Fibroblast of lung (primary cell): Measurements from ENCODE around the gene DZIP1L. TPM values are rescaled to one million over a fixed set of nuclear protein-coding genes. Genes with fewer than 3 reads are reported as not detected.

Source experiments
- DNase-seq, 2 donors: peaks; one replicate each; pipeline versions ENCODE4 v3.0.0 to v3.0.0-alpha.2; 2010; ENCODE audit warnings: low read depth in 2 of 2
- H2AFZ ChIP-seq: 2 replicates; pipeline ENCODE4 v1.5.1; 2012; ENCODE audit warnings: low read length, control low read depth, inconsistent platforms
- H3K27ac ChIP-seq: 2 replicates; pipeline ENCODE4 v1.5.1; 2011; ENCODE audit warnings: low read length, control low read depth; ENCODE audit not compliant: insufficient read depth
- H3K27me3 ChIP-seq: 2 replicates; pipeline ENCODE4 v1.5.1; 2011; ENCODE audit warnings: mild to moderate bottlenecking, low read length; ENCODE audit not compliant: control insufficient read depth, insufficient read depth
- H3K36me3 ChIP-seq: 2 replicates; pipeline ENCODE4 v1.5.1; 2011; ENCODE audit warnings: low read length; ENCODE audit not compliant: control insufficient read depth, insufficient read depth
- H3K4me1 ChIP-seq: 2 replicates; pipeline ENCODE4 v1.5.1; 2011; ENCODE audit warnings: low read length; ENCODE audit not compliant: control insufficient read depth, insufficient read depth; ENCODE audit errors: extremely low read depth
- H3K4me2 ChIP-seq: 2 replicates; pipeline ENCODE4 v1.5.1; 2011; ENCODE audit warnings: low read length, control low read depth; ENCODE audit not compliant: insufficient read depth; ENCODE audit errors: extremely low read depth
- H3K4me3 ChIP-seq, 4 experiments: fragments of 200-600 bp in 1 of 4; sonication (generic) in 1 of 4; replicated peaks in 1 of 4; 2 replicates each; pipeline ENCODE4 v1.5.1; 2011 to 2016; ENCODE audit warnings: low read length in 4 of 4, low read depth in 3 of 4, mild to moderate bottlenecking in 3 of 4, control low read depth in 2 of 4, inconsistent platforms in 1 of 4, mixed read lengths in 1 of 4; ENCODE audit not compliant: insufficient read depth in 1 of 4; ENCODE audit errors: control extremely low read depth in 1 of 4
- H3K79me2 ChIP-seq: 2 replicates; pipeline ENCODE4 v1.5.1; 2012; ENCODE audit warnings: mild to moderate bottlenecking, low read length, inconsistent platforms; ENCODE audit not compliant: control insufficient read depth, insufficient read depth
- H3K9ac ChIP-seq: 2 replicates; pipeline ENCODE4 v1.5.1; 2011; ENCODE audit warnings: mild to moderate bottlenecking, low read length, control low read depth; ENCODE audit not compliant: insufficient read depth
- H3K9me3 ChIP-seq: 2 replicates; pipeline ENCODE4 v1.5.1; 2012; ENCODE audit warnings: low read depth, low read length; ENCODE audit not compliant: control insufficient read depth, insufficient read depth
- H4K20me1 ChIP-seq: 2 replicates; pipeline ENCODE4 v1.5.1; 2011; ENCODE audit warnings: low read length; ENCODE audit not compliant: control insufficient read depth, insufficient read depth; ENCODE audit errors: extremely low read depth
- EZH2 ChIP-seq: IDR thresholded peaks from 2 replicates; pipeline ENCODE4 v1.5.1; 2012; ENCODE audit warnings: low read length, control low read depth, mild to moderate bottlenecking; ENCODE audit errors: missing control alignments
- polyA plus RNA-seq, 2 donors: library from polyadenylated mRNA; depleted of rRNA in 1 of 2; stranded (reverse) in 1 of 2; unstranded in 1 of 2; fragments of >200 nt; gene quantifications; 2 replicates each; pipeline ENCODE4 v1.2.1, GENCODE V29; 2011 to 2012; ENCODE audit warnings: missing spikeins in 1 of 2
- total RNA-seq: library from RNA; depleted of rRNA; stranded (reverse); fragments of >200 nt; gene quantifications from 2 replicates; pipeline ENCODE4 v1.2.1, GENCODE V29; 2014
- TF ChIP-seq, protein P1 (sequence below), 2 donors: IDR thresholded peaks in 1 of 2; conservative IDR thresholded peaks in 1 of 2; 1 replicate in 1 of 2; 2 replicates in 1 of 2; pipeline ENCODE4 v1.5.1; 2011 to 2012; ENCODE audit warnings: low read length in 2 of 2, control low read depth in 1 of 2, inconsistent platforms in 1 of 2, low read depth in 1 of 2, mild to moderate bottlenecking in 1 of 2

Gene DZIP1L
- total and polyA plus RNA-seq, 2 donors (not counting 1 experiment from before 2014, with no cell fraction given) = 8.9 to 22.6 TPM

DNA sequence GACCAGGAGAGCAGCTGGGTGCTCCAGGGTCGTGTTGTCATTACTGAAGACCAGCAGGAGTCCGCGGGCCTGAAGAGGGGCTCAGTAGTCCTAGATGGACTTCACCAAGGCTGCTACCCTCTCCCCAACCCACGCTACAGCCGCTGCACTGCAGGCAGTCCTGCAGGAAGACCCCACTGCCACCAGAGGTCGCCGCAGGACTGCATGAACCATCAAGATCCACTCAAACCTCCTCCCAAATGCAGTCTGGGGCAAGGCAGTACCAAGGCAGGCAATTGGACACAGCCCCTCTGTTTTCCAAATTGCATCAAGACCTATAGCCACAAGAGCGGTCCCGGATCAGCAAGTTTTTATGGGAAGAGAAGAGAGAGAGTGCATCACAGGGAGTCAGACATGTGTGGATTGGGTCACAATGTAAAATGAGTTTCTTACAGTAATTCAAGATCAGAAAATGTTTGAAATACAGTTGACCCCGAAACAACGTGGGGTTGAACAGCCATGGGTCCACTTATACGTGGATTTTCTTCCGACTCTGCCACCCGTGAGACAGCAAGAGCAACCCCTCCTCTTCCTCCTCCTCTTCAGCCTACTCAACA, 46.7 kb downstream of the DZIP1L start:
- no peaks in the 10 kb centered on the region for H3K79me2 ChIP-seq
- no peaks in the 10 kb centered on the region for H3K9me3 ChIP-seq
- H3K9ac ChIP-seq = no peak overlapping the region
- peak; percentile 64 to 87 for DNase-seq
- peaks cover 8% of the 10 kb centered on the region for H3K36me3 ChIP-seq
- H3K27ac ChIP-seq = no peak overlapping the region
- H4K20me1 ChIP-seq = no peaks in the 10 kb centered on the region
- H2AFZ ChIP-seq = no peak overlapping the region
- no peak overlapping the region for H3K4me3 ChIP-seq
- no peak for TF ChIP-seq EZH2
- TF ChIP-seq, protein P1, sequence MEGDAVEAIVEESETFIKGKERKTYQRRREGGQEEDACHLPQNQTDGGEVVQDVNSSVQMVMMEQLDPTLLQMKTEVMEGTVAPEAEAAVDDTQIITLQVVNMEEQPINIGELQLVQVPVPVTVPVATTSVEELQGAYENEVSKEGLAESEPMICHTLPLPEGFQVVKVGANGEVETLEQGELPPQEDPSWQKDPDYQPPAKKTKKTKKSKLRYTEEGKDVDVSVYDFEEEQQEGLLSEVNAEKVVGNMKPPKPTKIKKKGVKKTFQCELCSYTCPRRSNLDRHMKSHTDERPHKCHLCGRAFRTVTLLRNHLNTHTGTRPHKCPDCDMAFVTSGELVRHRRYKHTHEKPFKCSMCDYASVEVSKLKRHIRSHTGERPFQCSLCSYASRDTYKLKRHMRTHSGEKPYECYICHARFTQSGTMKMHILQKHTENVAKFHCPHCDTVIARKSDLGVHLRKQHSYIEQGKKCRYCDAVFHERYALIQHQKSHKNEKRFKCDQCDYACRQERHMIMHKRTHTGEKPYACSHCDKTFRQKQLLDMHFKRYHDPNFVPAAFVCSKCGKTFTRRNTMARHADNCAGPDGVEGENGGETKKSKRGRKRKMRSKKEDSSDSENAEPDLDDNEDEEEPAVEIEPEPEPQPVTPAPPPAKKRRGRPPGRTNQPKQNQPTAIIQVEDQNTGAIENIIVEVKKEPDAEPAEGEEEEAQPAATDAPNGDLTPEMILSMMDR (conservative IDR thresholded peaks at IDR 0.05 in 1 of 2, IDR thresholded peaks at IDR 0.05 in 1 of 2; ENCODE audit: low read depth in 1 of 2, low read length in 2 of 2) = peak; percentile 98 to 100
- no peaks in the 10 kb centered on the region for H3K4me1 ChIP-seq
- H3K27me3 ChIP-seq = no peaks in the 10 kb centered on the region
- H3K4me2 ChIP-seq = no peak overlapping the region

DNA sequence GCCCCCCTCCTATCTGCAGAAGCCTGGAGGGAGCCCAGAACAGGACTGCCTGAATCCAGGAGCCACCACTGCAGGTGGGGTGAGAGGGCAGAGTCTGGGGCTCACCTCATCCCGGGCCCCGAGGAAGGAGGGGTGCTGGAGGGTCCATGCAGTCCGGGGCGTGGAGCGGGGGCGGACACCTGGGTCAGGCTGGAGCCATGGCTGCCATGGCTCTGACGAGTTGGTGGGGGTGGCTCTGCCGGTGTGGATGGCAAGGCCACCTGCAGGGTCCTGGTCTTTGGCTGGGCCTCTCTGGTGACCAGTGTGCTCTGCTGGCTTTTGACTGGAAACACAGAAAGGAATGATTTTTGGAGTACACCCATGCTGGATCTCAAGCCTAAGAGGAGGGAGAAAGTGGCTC, 47.4 kb downstream of the DZIP1L start:
- no peak overlapping the region for H2AFZ ChIP-seq
- H3K36me3 ChIP-seq = peaks cover 8% of the 10 kb centered on the region
- no peaks in the 10 kb centered on the region for H4K20me1 ChIP-seq
- H3K4me3 ChIP-seq = no peak overlapping the region
- TF ChIP-seq, protein P1 (conservative IDR thresholded peaks at IDR 0.05 in 1 of 2, IDR thresholded peaks at IDR 0.05 in 1 of 2; ENCODE audit: low read depth in 1 of 2, low read length in 2 of 2) = no peak
- no peak for TF ChIP-seq EZH2
- no peaks in the 10 kb centered on the region for H3K79me2 ChIP-seq
- H3K9me3 ChIP-seq = no peaks in the 10 kb centered on the region
- H3K27me3 ChIP-seq = no peaks in the 10 kb centered on the region
- H3K4me2 ChIP-seq = no peak overlapping the region
- no peak overlapping the region for H3K9ac ChIP-seq
- H3K27ac ChIP-seq = no peak overlapping the region
- no peak for DNase-seq
- H3K4me1 ChIP-seq = no peaks in the 10 kb centered on the region

DNA sequence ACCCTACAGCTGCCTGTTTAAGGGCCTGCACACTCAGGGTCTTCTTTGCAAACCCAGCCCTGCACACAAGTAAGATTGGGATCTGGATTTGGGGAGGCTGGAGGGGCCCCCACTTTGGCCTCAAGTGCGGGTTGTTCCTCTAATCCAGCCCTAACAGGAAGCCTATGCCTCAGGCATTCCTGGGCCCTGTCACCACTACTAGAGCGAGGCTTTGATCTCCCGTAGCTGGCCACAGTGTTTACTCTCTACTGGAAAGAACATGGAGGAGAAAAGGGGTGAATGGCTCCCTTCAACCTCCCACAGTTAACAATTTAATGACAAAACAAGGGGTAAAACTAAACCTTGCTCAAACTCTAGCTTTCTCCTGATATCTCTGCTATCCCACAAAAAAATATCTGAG, 48.4 kb downstream of the DZIP1L start:
- peaks cover 8% of the 10 kb centered on the region for H3K36me3 ChIP-seq
- H3K4me2 ChIP-seq = no peak overlapping the region
- TF ChIP-seq, protein P1 (conservative IDR thresholded peaks at IDR 0.05 in 1 of 2, IDR thresholded peaks at IDR 0.05 in 1 of 2; ENCODE audit: low read depth in 1 of 2, low read length in 2 of 2) = no peak
- TF ChIP-seq EZH2 = no peak

More for the DNA sequence above, 48.4 kb downstream of the DZIP1L start:
- Histone ChIP-seq H3K9ac (no peak overlapping the region), H4K20me1 (no peaks in the 10 kb centered on the region), H3K4me3 (no peak overlapping the region), H3K27ac (no peak overlapping the region), H3K9me3 (no peaks in the 10 kb centered on the region), H2AFZ (no peak overlapping the region), H3K27me3 (no peaks in the 10 kb centered on the region), H3K4me1 (peaks cover 4% of the 10 kb centered on the region), H3K79me2 (no peaks in the 10 kb centered on the region)
- no peak for DNase-seq
